ENCODE measurements around the gene HDAC10.
A peak's percentile ranks its signal among the peaks of the same experiment; 100 is the strongest.
"Not testable (repeated sequence)": the region's sequence is repeated elsewhere in the genome, so short reads cannot be mapped to it uniquely, and the experiment has no call there.

HDAC10 gene

DNA sequence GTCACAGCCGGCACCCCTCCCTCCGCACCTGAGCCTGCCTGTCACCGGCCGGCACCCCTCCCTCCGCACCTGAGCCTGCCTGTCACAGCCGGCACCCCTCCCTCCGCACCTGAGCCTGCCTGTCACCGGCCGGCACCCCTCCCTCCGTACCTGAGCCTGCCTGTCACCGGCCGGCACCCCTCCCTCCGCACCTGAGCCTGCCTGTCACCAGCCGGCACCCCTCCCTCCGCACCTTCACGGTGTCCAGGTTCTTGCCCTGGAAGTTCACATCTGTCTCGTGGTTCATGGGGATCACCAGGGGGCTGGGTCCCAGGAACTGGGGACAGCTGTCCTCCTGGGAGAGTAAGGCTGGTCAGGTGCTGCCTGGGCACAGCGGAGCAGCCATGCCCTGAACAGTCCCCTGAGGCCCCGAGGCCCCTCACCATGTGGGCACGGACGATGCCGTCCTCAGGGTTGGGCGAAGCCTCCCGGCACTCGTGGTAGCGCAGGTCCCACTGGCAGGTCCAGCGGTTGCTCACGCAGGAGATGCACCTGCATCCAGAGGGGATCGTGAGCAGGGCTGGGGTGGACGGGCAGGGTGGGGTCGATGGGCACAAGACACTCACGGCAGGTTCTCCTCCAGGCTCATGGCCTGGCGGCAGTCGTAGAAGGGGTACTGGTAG lies 34.6 kb upstream of the HDAC10 start:
- DNase-seq (ENCODE audit: low read depth, low spot score) = no peak

DNA sequence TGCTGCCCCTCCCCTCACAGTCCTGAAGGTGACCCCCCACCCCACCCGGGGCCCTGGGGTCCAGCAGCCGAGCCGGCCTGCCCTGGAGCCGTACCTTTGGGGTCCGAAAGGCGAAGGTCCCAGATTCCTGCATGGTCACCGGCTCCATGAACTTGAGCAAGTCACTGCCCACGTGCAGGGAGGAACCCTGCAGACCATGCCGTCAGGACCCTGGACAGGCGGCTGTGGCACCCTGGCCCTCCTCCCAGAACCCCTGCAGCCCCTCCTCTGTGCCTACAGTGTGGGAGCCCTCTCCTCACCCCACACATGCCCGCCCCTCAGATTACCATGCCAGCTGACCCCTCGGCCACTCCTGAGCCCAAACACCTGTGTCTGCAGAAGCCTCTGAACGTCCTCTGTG lies 33.4 kb upstream of the HDAC10 start:
- no peak for DNase-seq (ENCODE audit: low read depth, low spot score)

DNA sequence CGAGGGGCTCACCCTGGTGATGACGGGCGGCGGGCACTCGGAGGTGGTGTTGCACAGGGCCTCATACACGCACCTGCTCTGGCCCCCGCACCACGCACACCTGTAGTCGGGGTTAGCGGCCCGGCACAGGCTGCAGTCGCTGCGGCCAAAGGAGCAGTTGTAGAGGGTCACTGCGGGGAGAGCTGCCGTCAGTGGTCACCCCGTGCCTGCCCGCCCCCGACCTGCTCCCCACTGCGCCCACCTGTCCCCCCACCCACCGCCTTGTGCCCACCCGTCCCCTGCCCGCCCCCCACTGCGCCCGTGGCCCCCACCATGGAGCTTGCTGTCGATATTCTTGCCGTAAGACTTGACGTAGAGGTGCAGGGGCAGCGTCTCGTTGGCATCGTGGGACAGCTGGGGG lies 32.8 kb upstream of the HDAC10 start:
- DNase-seq (ENCODE audit: low read depth, low spot score) = no peak

DNA sequence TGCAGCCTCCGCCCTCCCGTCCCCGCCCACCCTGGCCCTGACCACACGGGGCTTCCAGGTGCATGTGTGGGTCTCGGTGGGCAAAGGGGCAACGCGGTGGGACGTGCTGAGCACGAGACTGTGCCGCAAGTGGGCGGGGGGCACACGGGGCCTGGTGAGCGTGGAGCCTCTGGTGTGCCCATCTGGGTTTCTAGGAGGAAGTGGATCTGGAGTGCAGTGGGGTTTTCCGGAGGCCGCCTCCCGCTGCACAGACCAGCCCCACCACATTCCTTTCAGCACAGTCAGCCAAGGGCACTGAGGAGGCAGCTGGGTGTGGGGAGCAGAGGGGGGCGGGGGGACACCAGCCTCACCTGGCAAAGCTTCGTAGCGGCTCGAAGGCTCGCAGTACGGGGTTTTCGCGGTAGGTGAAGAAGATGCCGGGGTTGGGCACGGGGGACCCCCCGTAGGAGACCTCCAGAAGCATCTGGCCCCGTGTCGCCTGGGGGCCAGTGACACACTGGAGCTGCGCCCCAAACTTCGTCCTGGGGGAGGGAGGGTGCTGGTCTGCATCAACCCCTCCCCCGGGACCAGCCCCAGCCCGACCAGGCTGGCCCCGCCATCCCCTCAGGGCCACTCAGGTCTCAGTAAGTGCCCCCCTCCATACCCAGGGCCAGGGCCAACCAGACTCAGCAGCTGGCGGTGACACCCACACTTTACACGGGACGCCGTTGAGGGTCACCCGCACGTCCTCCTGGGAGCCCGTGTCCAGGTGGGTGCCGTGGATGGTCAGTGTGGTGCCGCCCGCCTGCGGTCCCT lies 31.5 kb upstream of the HDAC10 start:
- no peak for DNase-seq (ENCODE audit: low read depth, low spot score)

- DNase-seq (ENCODE audit: low read depth, low spot score) = no peak
Observed at GRCh38 chr22:50281957-50282356, 30.9 kb upstream of the HDAC10 start.

DNA sequence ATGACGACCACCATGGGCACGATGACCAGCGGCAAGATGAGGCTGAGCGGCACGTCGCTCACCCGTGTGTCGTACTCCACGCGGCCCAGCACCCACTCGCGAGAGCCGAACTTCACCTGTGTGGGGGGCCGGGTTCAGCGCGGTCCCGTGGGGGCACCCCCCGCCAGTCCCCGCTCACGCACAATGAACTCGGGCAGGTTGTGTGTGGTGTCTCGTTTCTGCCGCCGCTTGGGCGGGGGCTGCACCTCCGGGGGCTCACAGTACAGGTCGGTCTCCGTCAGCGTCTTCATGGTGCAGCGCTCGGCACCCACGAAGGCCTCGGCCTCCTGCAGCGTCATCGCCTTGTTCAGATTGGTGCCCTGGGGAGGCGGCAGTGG lies 30.3 kb upstream of the HDAC10 start:
- no peak for DNase-seq (ENCODE audit: low read depth, low spot score)

GRCh38 chr22:50280708-50281383 lies 29.8 kb upstream of the HDAC10 start:
- no peak for DNase-seq (ENCODE audit: low read depth, low spot score)

GRCh38 chr22:50280022-50280707 lies 29.1 kb upstream of the HDAC10 start:
- no peak for DNase-seq (ENCODE audit: low read depth, low spot score)

- DNase-seq (ENCODE audit: low read depth, low spot score) = no peak
Observed at GRCh38 chr22:50278956-50279619, 28.0 kb upstream of the HDAC10 start.

DNA sequence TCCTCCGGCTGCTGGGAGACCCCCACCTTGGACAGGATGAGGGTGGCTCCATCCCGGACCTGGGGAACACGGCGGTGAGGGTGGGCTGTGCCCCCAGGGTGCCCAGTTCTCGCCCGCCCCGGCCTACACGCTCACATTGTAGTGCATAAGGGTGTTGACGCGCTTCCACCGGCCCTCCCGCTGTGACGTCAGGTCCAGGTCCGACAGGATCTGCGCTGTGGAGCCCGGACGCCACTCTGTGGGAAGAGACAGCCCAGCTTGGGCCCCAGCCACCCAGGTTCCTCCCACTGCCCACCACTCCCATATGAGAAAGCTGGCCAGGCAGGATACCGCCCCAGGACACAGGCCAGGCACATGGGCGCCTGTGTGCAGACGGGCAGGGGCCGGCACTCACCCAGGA lies 27.4 kb upstream of the HDAC10 start:
- no peak for DNase-seq (ENCODE audit: low read depth, low spot score)

DNA sequence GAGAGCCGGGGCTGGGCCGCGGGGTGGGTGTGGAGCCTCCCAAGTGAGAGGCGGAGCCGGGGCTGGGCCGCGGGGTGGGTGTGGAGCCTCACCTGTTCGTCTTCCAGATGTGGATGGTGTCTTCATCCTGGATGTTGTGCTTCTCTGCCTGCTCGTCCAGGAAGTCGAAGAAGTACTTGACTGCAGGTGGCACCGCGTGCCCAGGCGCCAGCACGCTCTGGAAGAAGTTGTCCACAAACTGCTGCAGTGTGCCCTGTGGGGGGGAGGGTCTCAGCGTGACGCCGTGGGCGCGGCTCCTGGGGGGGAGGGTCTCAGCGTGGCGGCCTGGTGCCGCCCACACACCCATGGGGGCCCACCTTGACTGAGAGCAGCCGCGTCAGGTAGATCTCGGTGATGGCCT lies 26.7 kb upstream of the HDAC10 start:
- no peak for DNase-seq (ENCODE audit: low read depth, low spot score)

- DNase-seq (ENCODE audit: low read depth, low spot score) = peak; percentile 7
Observed at GRCh38 chr22:50276143-50276542, 25.1 kb upstream of the HDAC10 start.

DNA sequence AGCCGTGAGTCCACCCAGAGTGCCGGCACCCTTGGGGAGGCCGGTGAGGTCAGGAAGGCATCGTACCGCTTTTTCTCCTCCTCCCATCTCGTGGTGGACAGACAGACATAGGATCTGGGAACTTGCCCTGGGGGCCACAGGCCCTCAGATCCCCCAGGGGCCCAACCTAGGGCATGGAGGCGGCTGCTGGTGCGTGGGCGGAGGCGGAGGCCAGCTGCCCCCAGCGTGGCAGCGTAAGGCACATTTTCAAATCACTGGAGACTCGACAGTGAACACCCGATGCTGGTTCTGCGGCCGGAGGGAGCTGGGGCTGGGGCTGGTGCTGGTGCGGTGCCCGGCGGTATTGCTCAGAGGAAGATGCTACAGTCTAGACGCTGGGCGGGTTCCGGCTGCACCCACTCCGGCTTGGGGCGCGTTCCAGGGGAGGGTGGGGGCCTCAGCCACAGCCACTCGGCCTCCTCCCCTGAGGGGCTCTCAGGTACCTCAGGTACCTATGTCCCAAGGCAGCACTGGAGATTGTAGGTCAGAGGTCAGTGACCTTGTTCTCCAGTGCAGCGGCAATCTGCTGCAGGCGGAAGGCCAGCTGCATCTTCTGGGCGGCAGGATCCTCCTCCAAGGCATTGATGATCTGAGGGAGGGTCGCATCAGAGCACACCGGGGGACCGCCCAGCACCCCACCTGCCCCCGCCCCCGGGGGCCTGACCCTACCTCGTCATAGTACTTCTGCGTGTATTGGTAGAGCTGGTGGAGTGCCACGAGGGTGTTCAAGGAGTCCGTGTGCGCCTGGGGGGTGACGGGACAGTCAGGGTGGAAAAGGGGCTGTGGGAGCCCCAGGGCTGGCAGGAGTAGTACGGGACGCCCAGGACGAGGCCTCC lies 24.4 kb upstream of the HDAC10 start:
- DNase-seq (ENCODE audit: low read depth, low spot score) = no peak

GRCh38 chr22:50274771-50275170 lies 23.7 kb upstream of the HDAC10 start:
- no peak for DNase-seq (ENCODE audit: low read depth, low spot score)

- no peak for DNase-seq (ENCODE audit: low read depth, low spot score)
Observed at GRCh38 chr22:50274311-50274710, 23.2 kb upstream of the HDAC10 start.

DNA sequence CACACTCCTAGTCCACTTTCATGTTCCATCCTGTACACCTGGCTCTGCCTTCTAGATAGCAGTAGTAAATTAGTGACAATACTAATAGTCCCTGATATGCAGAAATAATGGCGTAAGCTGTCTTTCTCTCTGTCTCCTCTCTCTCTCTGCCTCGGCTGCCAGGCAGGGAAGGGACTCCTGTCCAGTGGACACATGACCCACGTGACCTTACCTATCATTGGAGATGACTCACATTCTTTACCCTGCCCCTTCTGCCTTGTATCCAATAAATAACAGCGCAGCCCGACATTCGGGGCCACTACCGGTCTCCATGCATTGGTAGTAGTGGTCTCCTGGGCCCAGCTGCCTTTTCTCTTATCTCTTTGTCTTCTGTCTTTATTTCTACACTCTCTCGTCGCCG lies 22.7 kb upstream of the HDAC10 start:
- not testable (repeated sequence) for DNase-seq (ENCODE audit: low read depth, low spot score)

GRCh38 chr22:50273352-50273751 lies 22.3 kb upstream of the HDAC10 start:
- not testable (repeated sequence) for DNase-seq (ENCODE audit: low read depth, low spot score)

- no peak for DNase-seq (ENCODE audit: low read depth, low spot score)
Observed at GRCh38 chr22:50272044-50272802, 21.2 kb upstream of the HDAC10 start.

DNA sequence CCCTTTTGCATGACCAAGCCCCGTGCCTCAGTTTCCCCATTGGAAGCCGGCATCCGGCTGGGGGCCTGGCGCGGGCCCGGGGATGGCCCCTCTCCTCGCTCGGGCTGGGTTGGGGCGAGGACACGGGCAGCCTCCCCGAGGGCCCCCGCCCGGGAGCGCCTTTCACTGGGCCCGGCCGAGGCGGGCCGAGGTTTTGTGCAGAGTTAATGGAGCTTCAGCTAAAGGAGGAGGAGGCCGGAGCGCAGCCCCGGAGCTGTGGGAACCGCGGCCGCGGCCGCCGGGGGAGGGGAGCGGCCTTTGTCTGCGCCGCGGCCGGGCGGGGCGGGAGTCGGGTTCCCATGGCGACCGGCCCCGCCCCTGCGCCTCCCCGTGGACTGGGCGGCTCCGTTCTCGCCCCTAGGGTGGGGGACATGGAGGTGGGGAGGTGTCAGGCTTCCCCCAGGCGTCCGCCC lies 20.5 kb upstream of the HDAC10 start:
- DNase-seq (ENCODE audit: low read depth, low spot score) = peak; percentile 26
